ENCODE data around the gene POLR2A. TPM values are rescaled to one million over a fixed set of nuclear protein-coding genes. Genes with fewer than 3 reads are reported as not detected.

The POLR2A gene
- total RNA-seq, 1 experiment from 2014 or later = 72.1 TPM

DNA sequence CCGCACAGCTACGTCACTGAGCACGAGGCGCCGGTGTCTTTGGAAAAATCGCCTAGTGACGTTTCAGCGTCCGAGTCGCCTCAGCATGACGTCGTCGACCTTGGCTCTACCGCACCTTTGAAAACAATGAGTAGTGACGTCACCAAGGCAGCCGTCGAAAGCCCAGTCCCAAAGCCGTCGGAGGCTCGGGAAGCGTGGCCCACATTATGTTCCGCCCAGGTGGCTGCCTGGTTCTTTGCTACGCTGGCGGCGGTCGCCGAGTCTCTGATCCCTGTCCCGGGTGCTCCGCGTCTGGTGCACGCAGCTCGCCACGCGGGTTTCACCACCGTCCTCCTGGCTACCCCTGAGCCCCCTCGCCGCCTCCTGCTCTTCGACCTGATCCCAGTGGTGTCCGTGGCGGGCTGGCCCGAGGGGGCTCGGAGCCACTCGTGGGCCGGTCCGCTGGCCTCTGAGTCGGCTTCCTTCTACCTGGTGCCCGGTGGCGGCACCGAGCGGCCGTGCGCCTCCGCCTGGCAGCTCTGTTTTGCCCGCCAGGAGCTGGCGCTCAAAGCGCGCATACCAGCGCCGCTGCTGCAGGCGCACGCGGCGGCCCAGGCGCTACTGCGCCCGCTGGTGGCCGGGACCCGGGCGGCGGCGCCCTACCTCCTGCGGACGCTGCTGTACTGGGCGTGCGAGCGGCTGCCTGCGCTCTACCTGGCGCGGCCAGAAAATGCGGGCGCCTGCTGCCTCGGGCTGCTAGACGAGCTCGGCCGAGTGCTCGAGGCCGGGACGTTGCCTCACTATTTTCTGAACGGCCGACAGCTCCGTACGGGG lies 47.4 kb upstream of the POLR2A start:
- Histone ChIP-seq H3K36me3 (ENCODE audit: control insufficient read depth, insufficient read depth, low read length) (no peaks in the 10 kb centered on the region), H3K9me3 (no peaks in the 10 kb centered on the region), H3K4me1 (no peaks in the 10 kb centered on the region), H3K27me3 (replicated peaks; ENCODE audit: control insufficient read depth, insufficient read depth, low read length) (no peaks in the 10 kb centered on the region), H3K4me3 (ENCODE audit: low read depth, low read length) (peak overlapping the region; percentile 55)
- Mint-ChIP-seq H3K9me3 (ENCODE audit: unreplicated experiment) (no peaks in the 10 kb centered on the region), H3K36me3 (ENCODE audit: insufficient read depth, unreplicated experiment) (peaks cover 23% of the 10 kb centered on the region), H3K4me1 (ENCODE audit: low read depth, unreplicated experiment) (peaks cover 6% of the 10 kb centered on the region), H3K4me3 (ENCODE audit: unreplicated experiment) (peak overlapping the region; percentile 81), H3K27me3 (ENCODE audit: insufficient read depth, unreplicated experiment) (no peaks in the 10 kb centered on the region), H3K27ac (ENCODE audit: unreplicated experiment) (peak overlapping the region; percentile 95)
- CTCF ChIA-PET = interaction anchor here (0.6 to 2.9 kb wide), 12 partner anchors 15 to 124 kb away, joined by 3 to 21 read pairs (median 3); partner anchors contain the start of genes TMEM256, TNFSF13 and ZBTB4
- BruUV-seq (replicated peaks) = no TSS peak
- TF ChIP-seq, protein P1, sequence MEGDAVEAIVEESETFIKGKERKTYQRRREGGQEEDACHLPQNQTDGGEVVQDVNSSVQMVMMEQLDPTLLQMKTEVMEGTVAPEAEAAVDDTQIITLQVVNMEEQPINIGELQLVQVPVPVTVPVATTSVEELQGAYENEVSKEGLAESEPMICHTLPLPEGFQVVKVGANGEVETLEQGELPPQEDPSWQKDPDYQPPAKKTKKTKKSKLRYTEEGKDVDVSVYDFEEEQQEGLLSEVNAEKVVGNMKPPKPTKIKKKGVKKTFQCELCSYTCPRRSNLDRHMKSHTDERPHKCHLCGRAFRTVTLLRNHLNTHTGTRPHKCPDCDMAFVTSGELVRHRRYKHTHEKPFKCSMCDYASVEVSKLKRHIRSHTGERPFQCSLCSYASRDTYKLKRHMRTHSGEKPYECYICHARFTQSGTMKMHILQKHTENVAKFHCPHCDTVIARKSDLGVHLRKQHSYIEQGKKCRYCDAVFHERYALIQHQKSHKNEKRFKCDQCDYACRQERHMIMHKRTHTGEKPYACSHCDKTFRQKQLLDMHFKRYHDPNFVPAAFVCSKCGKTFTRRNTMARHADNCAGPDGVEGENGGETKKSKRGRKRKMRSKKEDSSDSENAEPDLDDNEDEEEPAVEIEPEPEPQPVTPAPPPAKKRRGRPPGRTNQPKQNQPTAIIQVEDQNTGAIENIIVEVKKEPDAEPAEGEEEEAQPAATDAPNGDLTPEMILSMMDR (IDR thresholded peaks at IDR 0.05; ENCODE audit: insufficient read depth in 1 of 2, low read depth in 1 of 2, low read length in 1 of 2, severe bottlenecking in 1 of 2, unreplicated experiment in 1 of 2) = peak; percentile 45 to 48
- intact Hi-C loops (cut with micrococcal nuclease; ENCODE audit: unreplicated experiment) = loop anchor here (1.0 to 5.0 kb wide), 3 partner anchors 47 to 251 kb away; partner anchors contain the start of genes TMEM95, TP53 and WRAP53
- peak; percentile 74 to 86 for DNase-seq
- POLR2A ChIA-PET = interaction anchor here (0.5 to 2.9 kb wide), 5 partner anchors 28 to 47 kb away, joined by 3 to 38 read pairs (median 4); partner anchors contain the start of genes POLR2A, TMEM256 and ZBTB4

DNA sequence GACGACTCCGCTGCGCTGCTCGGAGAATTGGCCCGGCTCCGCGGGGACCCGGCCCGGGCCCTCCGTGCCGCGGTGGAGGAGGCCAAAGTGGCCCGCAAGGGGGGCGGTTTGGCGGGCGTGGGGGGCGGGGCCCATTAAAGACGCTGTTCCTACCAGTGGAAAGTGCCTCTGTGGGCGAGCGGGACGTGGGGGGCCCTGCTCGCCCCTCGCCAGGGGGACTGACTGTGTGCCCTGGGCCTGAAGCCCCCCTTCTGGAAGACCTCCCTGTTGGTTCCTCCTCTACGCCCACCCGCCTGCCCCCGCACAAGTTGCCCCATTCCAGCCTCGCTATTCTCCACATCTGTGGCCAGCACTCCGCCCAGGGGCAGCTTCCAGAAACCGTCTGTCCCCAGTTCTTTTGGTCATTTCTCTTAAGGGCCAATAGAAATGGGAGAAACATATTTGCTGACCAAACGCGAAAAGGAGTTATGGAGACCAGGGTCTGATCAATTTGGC lies 46.8 kb upstream of the POLR2A start:
- Mint-ChIP-seq H3K4me1 (ENCODE audit: low read depth, unreplicated experiment) (peaks cover 6% of the 10 kb centered on the region), H3K4me3 (ENCODE audit: unreplicated experiment) (peak overlapping the region; percentile 81), H3K27me3 (ENCODE audit: insufficient read depth, unreplicated experiment) (no peaks in the 10 kb centered on the region), H3K36me3 (ENCODE audit: insufficient read depth, unreplicated experiment) (peaks cover 23% of the 10 kb centered on the region), H3K27ac (ENCODE audit: unreplicated experiment) (peak overlapping the region; percentile 95), H3K9me3 (ENCODE audit: unreplicated experiment) (no peaks in the 10 kb centered on the region)
- H3K4me3 ChIP-seq (ENCODE audit: low read depth, low read length) = peak overlapping the region; percentile 28
- H3K27me3 ChIP-seq (replicated peaks; ENCODE audit: control insufficient read depth, insufficient read depth, low read length) = no peaks in the 10 kb centered on the region
- ChIA-PET POLR2A (interaction anchor here (0.5 to 2.9 kb wide), 3 partner anchors 27 to 47 kb away, joined by 3 to 38 read pairs (median 4); partner anchors contain the start of genes POLR2A and TMEM256), CTCF (interaction anchor here (0.6 to 2.9 kb wide), 10 partner anchors 18 to 123 kb away, joined by 3 to 21 read pairs (median 4); partner anchors contain the start of genes TMEM256, TNFSF13 and ZBTB4)
- DNase-seq = no peak
- BruUV-seq (replicated peaks) = no TSS peak
- H3K9me3 ChIP-seq = no peaks in the 10 kb centered on the region
- TF ChIP-seq, protein P1 (IDR thresholded peaks at IDR 0.05; ENCODE audit: insufficient read depth in 1 of 2, low read depth in 1 of 2, low read length in 1 of 2, severe bottlenecking in 1 of 2, unreplicated experiment in 1 of 2) = no peak
- H3K4me1 ChIP-seq = no peaks in the 10 kb centered on the region
- intact Hi-C loops (cut with micrococcal nuclease; ENCODE audit: unreplicated experiment) = loop anchor here (1.0 to 5.0 kb wide), 3 partner anchors 46 to 250 kb away; partner anchors contain the start of genes TMEM95, TP53 and WRAP53
- H3K36me3 ChIP-seq (ENCODE audit: control insufficient read depth, insufficient read depth, low read length) = no peaks in the 10 kb centered on the region

DNA sequence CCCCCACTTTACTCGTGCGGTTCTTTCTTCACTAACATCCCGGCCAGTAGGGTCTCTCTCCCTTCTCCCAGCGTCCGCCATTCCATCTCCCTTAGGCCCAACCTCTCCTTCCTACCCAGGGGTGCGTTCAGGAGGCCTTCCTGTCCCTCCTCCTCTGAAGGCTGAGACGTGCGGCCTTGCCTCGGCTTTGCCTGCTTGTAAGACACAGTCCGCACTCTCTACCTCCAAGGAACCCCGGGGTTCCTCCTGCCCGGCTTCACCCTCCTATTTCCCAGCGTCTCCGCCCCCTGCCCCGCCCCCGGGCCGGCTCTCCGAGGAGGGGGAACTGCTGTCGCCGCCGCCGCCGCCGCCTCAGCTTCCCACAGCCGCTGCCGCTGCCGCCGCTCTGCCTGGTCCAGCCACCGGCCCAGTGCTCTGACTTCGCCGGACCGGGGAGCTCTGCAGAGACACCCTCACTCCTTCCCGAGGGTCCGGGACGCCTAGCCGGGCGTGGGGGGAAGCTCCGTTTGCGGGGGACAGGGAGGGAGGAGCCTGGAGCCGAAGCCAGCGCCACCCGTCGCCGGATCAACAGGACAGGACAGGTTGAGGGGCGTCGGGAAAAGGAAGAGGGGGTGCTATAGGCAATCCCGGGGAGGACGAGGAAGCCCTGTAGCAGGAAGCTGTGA lies 46.1 kb upstream of the POLR2A start:
- Mint-ChIP-seq H3K4me3 (ENCODE audit: unreplicated experiment) (peak overlapping the region; percentile 89), H3K9me3 (ENCODE audit: unreplicated experiment) (no peaks in the 10 kb centered on the region), H3K27me3 (ENCODE audit: insufficient read depth, unreplicated experiment) (no peaks in the 10 kb centered on the region), H3K4me1 (ENCODE audit: low read depth, unreplicated experiment) (peaks cover 6% of the 10 kb centered on the region), H3K27ac (ENCODE audit: unreplicated experiment) (no peak overlapping the region), H3K36me3 (ENCODE audit: insufficient read depth, unreplicated experiment) (peaks cover 23% of the 10 kb centered on the region)
- Histone ChIP-seq H3K4me3 (ENCODE audit: low read depth, low read length) (no peak overlapping the region), H3K4me1 (no peaks in the 10 kb centered on the region), H3K27me3 (replicated peaks; ENCODE audit: control insufficient read depth, insufficient read depth, low read length) (no peaks in the 10 kb centered on the region), H3K36me3 (ENCODE audit: control insufficient read depth, insufficient read depth, low read length) (no peaks in the 10 kb centered on the region), H3K9me3 (no peaks in the 10 kb centered on the region)
- CTCF ChIA-PET = interaction anchor here (0.6 kb wide), 1 partner anchor 78 kb away, joined by 3 read pairs; no protein-coding TSS in a partner anchor
- intact Hi-C loops (cut with micrococcal nuclease; ENCODE audit: unreplicated experiment) = loop anchor here (1.0 to 5.0 kb wide), 3 partner anchors 45 to 249 kb away; partner anchors contain the start of genes TMEM95, TP53 and WRAP53
- TF ChIP-seq, protein P1 (IDR thresholded peaks at IDR 0.05; ENCODE audit: insufficient read depth in 1 of 2, low read depth in 1 of 2, low read length in 1 of 2, severe bottlenecking in 1 of 2, unreplicated experiment in 1 of 2) = no peak
- DNase-seq = no peak
- POLR2A ChIA-PET = interaction anchor here (0.5 kb wide), 1 partner anchor 46 kb away, joined by 4 read pairs; no protein-coding TSS in a partner anchor
- BruUV-seq (replicated peaks) = no TSS peak
